HepG2 (cell line): ENCODE data around the gene SRD5A1. TPM values are rescaled to one million over a fixed set of nuclear protein-coding genes. Genes with fewer than 3 reads are reported as not detected.
A peak's percentile ranks its signal among the peaks of the same experiment; 100 is the strongest.

ENCODE experiments used
- ARID2 ChIP-seq: sonication (generic); formaldehyde crosslinking; IDR thresholded peaks from 2 replicates; pipeline ENCODE4 v1.8.1; 2022; ENCODE audit warnings: mild to moderate bottlenecking, missing genetic modification reagents, borderline replicate concordance
- CENPT ChIP-seq: sonication (generic); formaldehyde crosslinking; IDR thresholded peaks from 2 replicates; pipeline ENCODE4 v1.8.0; 2022; ENCODE audit warnings: low read depth, mild to moderate bottlenecking, moderate library complexity, missing genetic modification reagents
- GZF1 ChIP-seq: sonication (generic); formaldehyde crosslinking; IDR thresholded peaks from 2 replicates; pipeline ENCODE4 v1.5.1; 2020; ENCODE audit warnings: mild to moderate bottlenecking, missing genetic modification reagents
- HNF4A ChIP-seq: sonication (generic); formaldehyde crosslinking; IDR thresholded peaks from 2 replicates; pipeline ENCODE4 v1.4.0; 2020; ENCODE audit warnings: missing genetic modification reagents
- KLF11 ChIP-seq: IDR thresholded peaks from 2 replicates; pipeline ENCODE4 v1.6.1; 2016; ENCODE audit warnings: missing compliant biosample characterization
- MED8 ChIP-seq: sonication (generic); formaldehyde crosslinking; IDR thresholded peaks from 2 replicates; pipeline ENCODE4 v1.8.1; 2023; ENCODE audit warnings: mild to moderate bottlenecking, missing genetic modification reagents; ENCODE audit not compliant: insufficient replicate concordance
- MIER3 ChIP-seq: IDR thresholded peaks from 2 replicates; pipeline ENCODE4 v1.6.1; 2016; ENCODE audit warnings: missing compliant biosample characterization, borderline replicate concordance
- MXI1 ChIP-seq: IDR thresholded peaks from 3 replicates; pipeline ENCODE4 v1.6.1; 2012; ENCODE audit warnings: low read depth, low read length, inconsistent platforms, borderline replicate concordance
- NCOR1 ChIP-seq: fragments of 200-600 bp; sonication (generic); IDR thresholded peaks from 2 replicates; pipeline ENCODE4 v1.7.0; 2017; ENCODE audit warnings: antibody characterized with exemption, low read length, borderline replicate concordance
- NR2C2 ChIP-seq: sonication (generic); formaldehyde crosslinking; IDR thresholded peaks from 2 replicates; pipeline ENCODE4 v1.4.0; 2020; ENCODE audit warnings: missing genetic modification reagents, mild to moderate bottlenecking, moderate library complexity, borderline replicate concordance
- PHF20 ChIP-seq: sonication (generic); formaldehyde crosslinking; IDR thresholded peaks from 2 replicates; pipeline ENCODE4 v1.5.0; 2020; ENCODE audit warnings: mild to moderate bottlenecking, missing genetic modification reagents
- SOX13 ChIP-seq, 3 experiments: fragments of 450-650 bp in 1 of 3; sonication (generic) in 1 of 3; formaldehyde crosslinking in 1 of 3; IDR thresholded peaks in 2 of 3; conservative IDR thresholded peaks in 1 of 3; 2 replicates each; pipeline versions ENCODE4 v1.5.0 to v1.6.1; 2016 to 2020; ENCODE audit warnings: antibody characterized with exemption in 1 of 3, mild to moderate bottlenecking in 1 of 3, missing compliant biosample characterization in 1 of 3, missing genetic modification reagents in 1 of 3, moderate library complexity in 1 of 3
- SOX5 ChIP-seq: IDR thresholded peaks from 2 replicates; pipeline ENCODE4 v1.6.1; 2016; ENCODE audit warnings: borderline replicate concordance
- SPEN ChIP-seq: sonication (generic); formaldehyde crosslinking; IDR thresholded peaks from 2 replicates; pipeline ENCODE4 v1.5.1; 2020; ENCODE audit warnings: low read depth, mild to moderate bottlenecking, missing genetic modification reagents
- THAP7 ChIP-seq: sonication (generic); formaldehyde crosslinking; IDR thresholded peaks from 2 replicates; pipeline ENCODE4 v1.8.1; 2023; ENCODE audit warnings: mild to moderate bottlenecking, missing genetic modification reagents
- ZNF280B ChIP-seq: sonication (generic); formaldehyde crosslinking; IDR thresholded peaks from 2 replicates; pipeline ENCODE4 v1.5.0; 2020; ENCODE audit warnings: missing genetic modification reagents, mild to moderate bottlenecking, borderline replicate concordance
- ZNF33B ChIP-seq: sonication (generic); formaldehyde crosslinking; IDR thresholded peaks from 2 replicates; pipeline ENCODE4 v1.5.1; 2020; ENCODE audit warnings: mild to moderate bottlenecking, missing genetic modification reagents
- ZNF382 ChIP-seq: sonication (generic); formaldehyde crosslinking; IDR thresholded peaks from 2 replicates; pipeline ENCODE4 v1.5.0; 2020; ENCODE audit warnings: missing genetic modification reagents, mild to moderate bottlenecking, borderline replicate concordance
- ZNF646 ChIP-seq: sonication (generic); formaldehyde crosslinking; IDR thresholded peaks from 2 replicates; pipeline ENCODE4 v1.9.0; 2021; ENCODE audit warnings: mild to moderate bottlenecking, missing genetic modification reagents
- ZNF652 ChIP-seq: IDR thresholded peaks from 2 replicates; pipeline ENCODE4 v1.6.1; 2016; ENCODE audit warnings: low read depth, borderline replicate concordance
- polyA plus RNA-seq, 8 experiments: library from polyadenylated mRNA; depleted of rRNA in 3 of 8; stranded (reverse) in 7 of 8; unstranded in 1 of 8; fragments of >200 nt; fragmentation: Illumina TruSeq in 4 of 8; extraction: Trizol in 4 of 8; gene quantifications; 2 replicates each; pipeline versions ENCODE4 v1.2.1 to v1.2.3, GENCODE V29; 2011 to 2016; ENCODE audit warnings: low read depth in 4 of 8, missing spikeins in 1 of 8, mixed read lengths in 1 of 8; ENCODE audit not compliant: insufficient read depth in 1 of 8
- total RNA-seq, 5 experiments: library from RNA; depleted of rRNA; stranded (reverse); fragments of >200 nt; fragmentation: Illumina TruSeq; extraction: Trizol; gene quantifications; 2 replicates each; pipeline ENCODE4 v1.2.3, GENCODE V29; 2016; ENCODE audit warnings: low read depth in 1 of 5

Gene SRD5A1
- total and polyA plus RNA-seq, 2 of the 13 experiments (the other 11 are each of a cell fraction or from before 2014, with no cell fraction given), result 6.1 to 9.9 TPM

- TF ChIP-seq ZNF646 (CRISPR knock-in tag) (0 out of 2 replicates have a peak, but pooled peaks have one; percentile 15), MXI1 (peak; percentile 74; the same call in 1 of the 3 replicates), PHF20 (CRISPR knock-in tag) (peak; percentile 62), THAP7 (CRISPR knock-in tag) (peak; percentile 91), HNF4A (CRISPR knock-in tag) (no peak; the same call in 1 of the 2 replicates), MIER3 (CRISPR knock-in tag) (0 out of 2 replicates have a peak, but pooled peaks have one; percentile 11), SPEN (CRISPR knock-in tag) (peak; percentile 86), NR2C2 (CRISPR knock-in tag) (peak; percentile 84), KLF11 (no peak), ZNF382 (no peak), SOX13 (IDR thresholded peaks at IDR 0.05) (no peak), SOX13 (CRISPR knock-in tag; conservative IDR thresholded peaks at IDR 0.05 in 1 of 2, IDR thresholded peaks at IDR 0.05 in 1 of 2) (no peak), GZF1 (CRISPR knock-in tag) (no peak), CENPT (CRISPR knock-in tag) (peak; percentile 61; the same call in 1 of the 2 replicates), MED8 (CRISPR knock-in tag) (peak; percentile 76), ZNF280B (peak; percentile 65), ARID2 (CRISPR knock-in tag) (peak; percentile 71; the same call in 1 of the 2 replicates), NCOR1 (no peak), ZNF33B (peak; percentile 98), ZNF652 (CRISPR knock-in tag) (no peak), SOX5 (CRISPR knock-in tag) (0 out of 2 replicates have a peak, but pooled peaks have one; percentile 6)
Observed at GRCh38 chr5:6712577-6713273, 79.5 kb downstream of the SRD5A1 start (continued).
